GM12865 (cell line): ENCODE measurements around the gene OSGIN1.

Experiments used
- DNase-seq: peaks from one replicate; pipeline ENCODE4 v3.0.0; 2010; ENCODE audit warnings: low read depth
- H3K4me3 ChIP-seq: 2 replicates; pipeline ENCODE4 v1.5.1; 2011; ENCODE audit warnings: mild to moderate bottlenecking, low read depth, low read length, control low read depth
- TF ChIP-seq, protein P1 (sequence below): IDR thresholded peaks from 2 replicates; pipeline ENCODE4 v1.5.1; 2011; ENCODE audit warnings: low read length, control low read depth, low read depth, inconsistent platforms; ENCODE audit not compliant: insufficient read depth; ENCODE audit errors: missing control alignments

OSGIN1 gene

GRCh38 chr16:83980794-83981193, 27.8 kb downstream of the OSGIN1 start:
- TF ChIP-seq, protein P1, sequence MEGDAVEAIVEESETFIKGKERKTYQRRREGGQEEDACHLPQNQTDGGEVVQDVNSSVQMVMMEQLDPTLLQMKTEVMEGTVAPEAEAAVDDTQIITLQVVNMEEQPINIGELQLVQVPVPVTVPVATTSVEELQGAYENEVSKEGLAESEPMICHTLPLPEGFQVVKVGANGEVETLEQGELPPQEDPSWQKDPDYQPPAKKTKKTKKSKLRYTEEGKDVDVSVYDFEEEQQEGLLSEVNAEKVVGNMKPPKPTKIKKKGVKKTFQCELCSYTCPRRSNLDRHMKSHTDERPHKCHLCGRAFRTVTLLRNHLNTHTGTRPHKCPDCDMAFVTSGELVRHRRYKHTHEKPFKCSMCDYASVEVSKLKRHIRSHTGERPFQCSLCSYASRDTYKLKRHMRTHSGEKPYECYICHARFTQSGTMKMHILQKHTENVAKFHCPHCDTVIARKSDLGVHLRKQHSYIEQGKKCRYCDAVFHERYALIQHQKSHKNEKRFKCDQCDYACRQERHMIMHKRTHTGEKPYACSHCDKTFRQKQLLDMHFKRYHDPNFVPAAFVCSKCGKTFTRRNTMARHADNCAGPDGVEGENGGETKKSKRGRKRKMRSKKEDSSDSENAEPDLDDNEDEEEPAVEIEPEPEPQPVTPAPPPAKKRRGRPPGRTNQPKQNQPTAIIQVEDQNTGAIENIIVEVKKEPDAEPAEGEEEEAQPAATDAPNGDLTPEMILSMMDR, result no peak
- no peak overlapping the region for H3K4me3 ChIP-seq
- DNase-seq, result no peak

DNA sequence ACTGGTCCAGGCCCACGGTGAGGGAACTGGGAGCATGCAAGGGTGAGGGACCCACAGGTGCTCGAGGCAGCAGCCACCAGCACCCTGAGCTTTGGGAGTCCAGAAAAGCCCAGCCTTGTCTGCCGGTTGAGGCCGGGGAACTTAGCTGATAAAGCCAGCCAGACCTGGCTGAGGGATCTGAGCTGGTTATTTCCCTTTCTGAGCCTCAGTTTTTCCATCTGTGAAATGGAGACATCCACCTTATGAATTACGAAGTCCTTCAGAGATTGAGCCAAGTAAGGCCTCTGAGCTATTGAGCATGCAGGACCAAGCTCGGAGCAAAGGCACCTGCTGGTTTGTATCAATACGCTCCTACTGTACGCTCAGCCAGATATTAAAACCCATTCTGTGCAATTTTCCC, 28.8 kb downstream of the OSGIN1 start:
- no peak for DNase-seq
- H3K4me3 ChIP-seq, result no peak overlapping the region
- TF ChIP-seq, protein P1, result no peak

GRCh38 chr16:83983491-83983890, 30.5 kb downstream of the OSGIN1 start:
- TF ChIP-seq, protein P1, result no peak
- no peak overlapping the region for H3K4me3 ChIP-seq
- no peak for DNase-seq

DNA sequence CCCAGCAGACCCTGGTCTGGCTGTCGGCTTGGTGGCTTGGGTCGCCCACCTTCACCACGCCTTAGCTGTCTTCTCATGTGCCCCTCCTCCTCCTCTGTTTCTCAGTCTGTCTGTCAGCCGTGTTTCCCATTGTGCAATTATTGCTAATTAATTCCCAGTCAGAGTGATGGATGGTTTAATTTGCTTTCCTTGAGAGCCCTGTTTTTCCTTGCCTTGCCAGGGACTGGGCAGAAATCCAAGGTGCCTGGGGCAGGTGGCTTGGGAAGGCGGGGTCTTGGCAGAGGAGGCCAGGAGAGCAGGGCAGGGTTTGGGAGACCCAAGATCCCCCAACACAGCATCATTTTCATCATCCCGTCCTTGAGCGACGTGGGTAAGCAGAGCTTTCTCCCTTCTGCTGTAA, 36.3 kb downstream of the OSGIN1 start:
- no peak for DNase-seq
- TF ChIP-seq, protein P1, result no peak
- H3K4me3 ChIP-seq, result no peak overlapping the region

- TF ChIP-seq, protein P1, result no peak
- H3K4me3 ChIP-seq, result no peak overlapping the region
- DNase-seq, result no peak
Measured at GRCh38 chr16:83990492-83990891, 37.5 kb downstream of the OSGIN1 start.

DNA sequence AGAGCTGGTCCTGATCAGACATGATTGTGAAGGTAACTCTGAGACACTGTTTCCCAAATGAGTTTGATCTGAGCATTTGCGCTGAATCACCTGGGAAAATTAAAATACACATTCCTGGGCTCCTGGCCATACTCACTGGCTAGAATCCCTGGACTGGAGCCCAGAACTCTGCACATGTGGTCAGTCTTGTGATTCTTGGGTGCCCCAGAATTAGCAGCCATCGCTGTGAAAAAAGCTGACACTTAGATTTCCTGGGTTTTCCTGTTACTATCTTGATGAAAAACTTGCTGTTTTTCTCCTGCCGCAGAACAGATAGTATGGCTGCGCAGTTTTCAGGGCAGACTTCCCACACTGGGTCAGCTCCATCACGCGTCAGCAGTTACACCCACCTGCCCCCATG, 39.6 kb downstream of the OSGIN1 start:
- DNase-seq, result no peak
- H3K4me3 ChIP-seq, result no peak overlapping the region
- TF ChIP-seq, protein P1, result no peak

DNA sequence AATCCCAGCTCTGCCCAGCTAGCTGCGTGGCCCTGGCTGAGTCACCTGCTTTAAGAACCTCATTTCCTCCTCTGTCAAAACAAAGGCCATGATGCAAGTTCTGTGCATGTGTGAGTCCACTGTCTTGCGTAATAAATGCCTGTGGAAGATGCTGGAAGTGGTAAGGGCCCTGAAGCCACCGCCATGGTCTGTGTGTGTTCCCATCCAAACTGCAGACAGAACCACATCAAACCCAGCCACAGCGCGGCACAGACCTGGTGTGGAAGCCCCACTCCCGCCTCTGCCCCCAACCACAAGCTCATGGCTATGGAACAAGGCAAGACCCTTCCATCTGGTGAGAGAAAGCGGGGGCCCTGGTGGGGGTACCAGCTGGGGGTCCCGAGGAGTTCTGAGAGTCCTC, 41.0 kb downstream of the OSGIN1 start:
- H3K4me3 ChIP-seq, result no peak overlapping the region
- TF ChIP-seq, protein P1, result no peak
- DNase-seq, result no peak
